SW480 (cell line): ENCODE data around the gene GGACT.

ENCODE experiments used
- DNase-seq: peaks from one replicate; pipeline ENCODE4 v3.0.0-alpha.2; 2016; ENCODE audit warnings: low spot score

The GGACT gene

DNA sequence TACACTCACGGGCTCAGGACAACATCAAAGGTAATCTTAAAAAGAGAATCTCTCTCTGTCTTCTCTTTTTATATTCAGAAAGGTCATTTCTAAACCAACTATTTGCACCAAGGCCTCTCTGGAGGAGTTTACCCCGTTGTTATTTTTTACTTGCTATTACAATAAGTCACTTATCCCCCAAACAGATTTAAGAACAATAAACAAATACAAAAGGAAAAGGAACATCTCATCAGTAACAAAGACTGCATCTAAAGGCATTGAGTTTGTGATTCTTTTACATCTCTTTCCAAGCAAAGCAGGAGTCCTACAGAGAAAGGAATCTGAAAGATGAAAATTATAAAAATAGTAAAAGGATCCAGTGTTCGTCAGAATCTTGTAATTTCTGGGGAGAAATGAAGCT is 75.4 kb downstream of the GGACT start:
- DNase-seq: no peak

DNA sequence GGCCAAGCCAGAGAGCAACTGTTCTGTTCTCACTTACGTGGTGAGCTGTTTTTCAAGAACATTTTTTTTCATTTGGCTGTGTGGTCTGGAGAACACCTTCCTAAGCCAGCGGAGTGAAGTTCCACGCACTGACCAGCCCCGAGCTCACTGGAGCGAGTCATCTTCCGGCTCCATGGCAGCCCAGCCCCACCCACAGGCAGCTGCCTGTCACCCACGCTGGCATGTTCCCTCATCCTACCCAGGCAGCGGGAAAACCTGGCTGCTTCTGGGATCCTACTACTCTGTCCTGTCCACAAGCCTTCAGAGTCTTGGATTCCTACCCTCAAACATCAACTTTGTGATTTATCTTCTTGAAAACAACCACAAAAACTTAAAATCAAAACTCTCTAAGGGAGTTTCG is 76.2 kb downstream of the GGACT start:
- peak; percentile 31 for DNase-seq

GRCh38 chr13:100511466-100511865 is 77.1 kb downstream of the GGACT start:
- no peak for DNase-seq

DNA sequence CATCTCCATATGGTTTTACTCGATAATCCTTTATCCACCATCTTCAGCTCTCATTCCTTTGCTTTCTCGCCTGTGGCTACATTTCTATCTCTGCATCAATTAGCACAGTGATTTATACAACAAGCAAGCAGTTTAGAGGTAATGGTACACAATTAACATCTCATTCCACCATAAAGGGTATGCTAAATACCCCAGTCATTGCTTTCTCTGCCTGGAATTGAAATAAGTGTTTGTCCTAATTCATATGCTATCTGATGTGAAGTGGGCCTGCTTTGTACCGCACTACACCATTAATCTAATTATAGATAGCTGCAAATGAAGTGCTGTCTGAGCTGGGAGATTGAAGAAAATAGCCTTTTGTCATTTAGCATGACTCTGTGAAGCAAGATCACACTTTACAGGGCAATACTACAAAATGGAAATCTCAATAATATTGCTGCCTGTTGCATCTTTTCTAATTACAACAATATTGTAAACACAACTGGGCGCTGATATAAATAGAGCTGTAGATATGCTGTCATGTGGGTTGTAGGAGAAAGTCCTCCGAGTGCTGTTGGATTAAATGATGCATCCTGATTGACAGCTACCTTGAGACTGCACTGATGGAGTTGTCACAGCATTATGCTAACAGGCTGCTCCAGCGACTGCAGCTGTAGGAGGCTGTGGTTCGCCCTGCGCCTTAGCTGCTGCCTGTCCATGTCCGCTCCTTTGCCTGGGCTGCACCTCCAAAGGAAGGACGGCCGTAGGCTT is 78.2 kb downstream of the GGACT start:
- DNase-seq: no peak

DNA sequence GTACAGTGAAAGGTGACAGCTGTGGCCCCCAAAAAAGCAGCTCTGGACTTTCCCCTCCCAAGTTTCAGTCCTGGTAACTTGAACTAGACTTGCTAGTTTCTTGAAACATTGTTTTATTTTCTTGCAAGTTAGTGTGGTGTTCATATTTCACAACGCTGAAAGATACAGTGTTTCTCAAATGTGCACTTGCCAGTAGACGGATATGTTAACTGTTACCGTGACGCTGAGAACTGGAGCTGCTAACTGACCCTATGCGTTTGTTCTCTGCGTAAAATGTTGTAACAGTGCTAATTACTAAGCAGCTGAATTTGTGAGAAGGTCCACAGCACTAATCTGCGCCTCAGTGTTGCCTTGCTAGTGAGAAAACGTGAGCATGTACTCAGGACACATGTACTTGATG is 79.6 kb downstream of the GGACT start:
- no peak for DNase-seq

GRCh38 chr13:100508455-100508854 is 80.1 kb downstream of the GGACT start:
- no peak for DNase-seq

- DNase-seq: no peak
Observed at GRCh38 chr13:100506600-100507422, 81.8 kb downstream of the GGACT start.

DNA sequence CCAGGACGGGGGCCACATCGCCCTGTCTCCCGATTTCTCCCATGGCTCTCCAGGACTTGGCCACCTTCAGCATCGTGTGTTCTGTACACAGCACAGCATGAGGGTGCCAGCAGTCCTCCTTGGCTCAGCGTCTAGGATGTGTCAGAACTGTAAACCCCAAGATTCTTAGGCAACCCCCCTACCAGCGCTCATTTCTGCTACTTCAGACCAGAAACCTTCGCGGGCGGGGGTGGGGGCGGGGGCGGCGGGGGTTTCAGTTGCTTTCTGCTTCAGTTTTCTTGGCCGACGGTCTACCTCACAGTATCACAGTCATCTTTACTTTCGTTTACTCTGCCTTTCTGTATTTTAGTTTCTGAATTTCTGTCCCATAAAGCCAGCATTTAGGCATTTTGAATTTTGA is 82.4 kb downstream of the GGACT start:
- no peak for DNase-seq

GRCh38 chr13:100503622-100504021 is 85.0 kb downstream of the GGACT start:
- DNase-seq: no peak

GRCh38 chr13:100502446-100502845 is 86.1 kb downstream of the GGACT start:
- no peak for DNase-seq

DNA sequence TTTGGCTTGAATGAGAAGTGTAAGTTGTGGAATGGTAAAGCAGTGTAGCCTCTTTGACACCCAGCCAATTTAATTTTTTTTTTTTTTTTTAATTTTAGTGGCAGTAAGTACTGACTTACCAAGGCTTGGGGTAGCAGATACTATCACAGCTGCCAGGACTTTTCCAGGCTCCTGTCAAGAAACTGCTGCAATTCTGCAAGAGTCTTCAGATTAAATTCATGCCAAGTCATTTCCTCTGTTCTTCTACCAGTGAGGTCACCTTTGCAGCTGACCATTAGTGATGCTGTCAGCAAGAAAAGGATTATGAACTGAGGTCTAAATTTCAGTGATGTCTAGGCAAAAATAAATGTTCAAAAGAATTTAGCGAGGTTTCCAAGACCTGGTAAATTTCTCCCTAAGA is 91.2 kb downstream of the GGACT start:
- no peak for DNase-seq

- DNase-seq: no peak
Observed at GRCh38 chr13:100495455-100495854, 93.1 kb downstream of the GGACT start.

GRCh38 chr13:100493418-100493817 is 95.2 kb downstream of the GGACT start:
- DNase-seq: no peak

- DNase-seq: no peak
Observed at GRCh38 chr13:100491164-100491842, 97.3 kb downstream of the GGACT start.

DNA sequence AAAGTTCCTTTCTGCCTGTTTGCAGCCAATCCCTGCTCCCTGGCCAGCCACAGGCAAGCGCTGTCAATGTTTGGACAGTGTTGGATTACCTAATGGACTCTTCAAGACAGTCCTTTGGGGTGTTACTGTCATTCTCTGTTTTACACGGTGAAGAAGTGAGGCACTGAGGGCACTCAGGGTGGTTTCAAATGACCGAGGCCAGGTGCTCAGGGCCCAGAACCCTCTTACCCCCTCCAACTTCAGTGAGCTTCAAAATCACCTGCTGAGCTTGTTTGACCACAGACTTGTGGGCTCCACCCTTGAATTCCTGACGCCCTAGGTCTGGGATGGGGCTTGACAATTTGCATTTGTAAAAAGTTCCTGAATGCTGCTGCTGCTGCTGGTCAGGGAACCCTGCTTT is 97.9 kb downstream of the GGACT start:
- DNase-seq: peak; percentile 75

DNA sequence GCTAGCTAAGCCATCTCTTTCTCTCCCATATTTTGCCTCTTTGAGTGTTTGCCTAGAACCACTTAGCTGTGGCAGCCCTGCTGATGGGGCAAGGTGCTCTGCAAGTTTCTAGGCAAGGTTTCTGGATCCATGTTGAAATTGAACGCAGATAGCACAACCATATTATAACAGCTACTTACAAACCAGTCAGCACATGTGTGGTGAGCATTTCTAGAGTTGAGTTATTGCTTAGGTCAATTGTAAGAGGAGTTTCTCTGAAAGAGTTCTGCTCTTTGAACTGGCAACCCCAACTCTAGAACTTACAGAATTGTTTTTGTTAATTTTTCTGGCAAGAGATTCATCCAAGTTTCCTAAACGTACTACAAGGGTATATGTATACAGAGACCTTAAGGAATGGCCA is 103.3 kb downstream of the GGACT start:
- no peak for DNase-seq

- no peak for DNase-seq
Observed at GRCh38 chr13:100484702-100485101, 103.9 kb downstream of the GGACT start.

DNA sequence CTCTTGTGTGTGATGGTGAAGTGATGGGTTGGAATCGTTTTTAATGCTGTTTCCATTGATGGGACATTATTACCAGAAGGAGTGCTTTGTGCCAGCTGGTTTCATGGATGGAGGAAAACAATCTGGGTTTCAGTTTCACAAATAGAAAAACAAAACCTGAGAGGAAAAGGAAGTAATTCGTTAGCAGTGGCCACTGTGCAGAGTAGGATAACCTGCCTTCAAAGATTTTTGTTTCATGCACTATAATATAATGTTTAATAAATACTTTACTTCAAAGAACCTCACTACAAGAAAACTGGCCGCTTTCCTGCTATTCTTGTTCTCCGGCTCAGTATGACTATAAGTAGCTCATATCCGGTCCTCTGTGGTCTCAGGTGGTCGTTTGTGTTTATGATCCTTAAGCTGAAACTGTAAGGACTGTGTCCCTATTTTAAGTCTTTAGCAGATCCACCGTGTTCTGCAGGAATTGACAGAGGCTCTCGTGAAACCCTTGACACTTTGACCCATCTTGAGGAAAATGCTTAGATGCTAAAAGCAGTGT is 104.7 kb downstream of the GGACT start:
- no peak for DNase-seq

- no peak for DNase-seq
Observed at GRCh38 chr13:100483139-100483538, 105.5 kb downstream of the GGACT start.

DNA sequence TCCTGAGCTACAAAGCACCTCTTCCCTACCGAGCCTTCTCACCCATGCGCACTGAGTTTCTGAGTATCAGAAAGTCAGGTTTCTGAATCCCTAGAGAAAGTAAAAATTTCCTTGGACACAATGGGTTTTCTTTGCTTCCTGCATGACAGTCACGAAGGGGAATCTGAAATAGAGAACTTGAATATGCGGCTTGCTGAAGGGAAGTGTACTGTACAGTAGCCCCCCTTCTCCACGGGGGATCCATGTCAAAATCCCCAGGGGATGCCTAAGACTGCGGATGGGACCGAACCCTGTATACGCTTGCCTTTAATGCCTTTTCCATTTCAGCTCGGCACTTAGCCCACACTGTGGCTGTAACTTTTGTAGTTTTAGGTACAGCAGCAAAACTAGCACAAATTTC is 107.9 kb downstream of the GGACT start:
- no peak for DNase-seq
